NCI-H2196 (cell line): ENCODE results near the gene SPATA20.
A peak's percentile ranks its signal among the peaks of the same experiment; 100 is the strongest.

ENCODE experiments used
- DNase-seq: peaks from one replicate; lab custom pipeline; 2025; ENCODE audit not compliant: unreplicated experiment; lab: John Stamatoyannopoulos, UW

SPATA20 gene

DNA sequence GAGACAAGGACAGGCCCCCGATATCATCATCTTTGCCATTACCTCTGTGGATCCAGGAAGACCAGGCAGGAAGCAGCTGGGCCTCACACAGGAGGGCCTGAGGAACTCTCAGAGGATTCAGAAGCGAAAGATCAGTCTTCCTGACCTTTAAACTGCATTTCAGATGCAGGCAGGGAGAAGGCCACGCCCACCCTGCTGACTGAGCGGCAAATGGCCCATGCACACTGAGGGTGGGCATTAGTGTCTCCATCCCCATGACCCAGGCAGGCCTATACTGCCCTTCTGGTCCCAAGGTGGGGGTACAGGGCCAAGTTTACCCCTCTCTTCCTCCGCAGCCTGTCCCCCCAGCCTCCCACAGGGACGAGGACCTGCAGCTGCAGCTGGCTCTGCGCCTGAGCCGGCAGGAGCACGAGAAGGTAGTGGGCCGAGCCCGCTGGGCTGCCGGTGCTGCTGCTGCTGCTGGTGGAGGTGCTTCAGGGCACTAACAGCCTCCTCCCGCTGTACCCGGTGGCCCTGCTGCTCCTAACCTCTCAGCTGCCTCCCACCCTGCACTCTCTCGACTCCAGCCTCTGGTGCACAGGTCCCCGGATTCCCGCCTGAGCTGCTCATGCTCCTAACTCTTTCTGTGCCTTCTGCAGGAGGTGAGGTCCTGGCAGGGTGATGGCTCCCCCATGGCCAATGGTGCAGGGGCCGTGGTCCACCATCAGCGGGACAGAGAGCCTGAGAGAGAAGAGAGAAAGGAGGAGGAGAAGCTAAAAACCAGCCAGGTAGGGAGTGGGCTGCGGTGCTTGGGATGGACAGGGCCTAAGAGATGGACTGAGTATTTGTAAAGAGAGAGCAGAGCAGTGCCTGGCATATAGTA is 8.2 kb upstream of the SPATA20 start:
- no peak for DNase-seq

DNA sequence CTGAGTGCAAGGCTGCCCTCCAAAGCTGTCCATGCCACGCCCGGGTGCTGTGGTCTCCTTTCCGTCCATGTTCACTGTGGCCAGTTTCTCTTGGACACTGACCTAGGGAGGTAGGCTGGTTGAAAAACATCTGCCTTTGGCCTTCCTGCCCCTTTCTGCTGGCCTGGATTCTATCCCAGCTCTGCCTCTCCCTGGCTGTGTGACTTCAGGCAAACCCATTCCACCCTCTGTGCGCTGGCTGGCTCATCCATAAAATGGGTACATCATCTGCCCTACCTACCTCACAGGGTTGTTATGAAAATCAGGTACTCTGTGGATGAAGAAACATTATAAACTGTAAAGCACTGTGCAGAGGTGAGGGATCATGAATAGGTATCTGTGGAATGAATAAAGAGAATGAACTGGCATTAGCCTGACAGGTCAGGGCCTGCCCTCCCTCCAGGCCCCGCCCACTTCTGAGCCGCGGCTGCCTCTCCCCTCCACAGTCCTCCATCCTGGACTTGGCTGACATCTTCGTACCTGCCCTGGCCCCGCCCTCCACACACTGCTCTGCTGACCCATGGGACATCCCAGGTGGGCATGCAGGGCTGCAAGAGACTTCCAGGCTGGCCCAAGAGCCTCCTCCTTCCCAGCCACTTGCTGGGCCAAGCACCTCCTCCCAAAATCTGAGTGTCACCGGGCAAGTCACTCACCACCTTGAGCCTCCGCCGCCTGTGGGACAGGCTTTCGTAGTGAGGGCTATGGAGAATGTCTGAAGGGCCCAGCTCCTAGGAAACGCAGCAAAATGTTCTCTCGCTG is 7.0 kb upstream of the SPATA20 start:
- peak; percentile 52 for DNase-seq

DNA sequence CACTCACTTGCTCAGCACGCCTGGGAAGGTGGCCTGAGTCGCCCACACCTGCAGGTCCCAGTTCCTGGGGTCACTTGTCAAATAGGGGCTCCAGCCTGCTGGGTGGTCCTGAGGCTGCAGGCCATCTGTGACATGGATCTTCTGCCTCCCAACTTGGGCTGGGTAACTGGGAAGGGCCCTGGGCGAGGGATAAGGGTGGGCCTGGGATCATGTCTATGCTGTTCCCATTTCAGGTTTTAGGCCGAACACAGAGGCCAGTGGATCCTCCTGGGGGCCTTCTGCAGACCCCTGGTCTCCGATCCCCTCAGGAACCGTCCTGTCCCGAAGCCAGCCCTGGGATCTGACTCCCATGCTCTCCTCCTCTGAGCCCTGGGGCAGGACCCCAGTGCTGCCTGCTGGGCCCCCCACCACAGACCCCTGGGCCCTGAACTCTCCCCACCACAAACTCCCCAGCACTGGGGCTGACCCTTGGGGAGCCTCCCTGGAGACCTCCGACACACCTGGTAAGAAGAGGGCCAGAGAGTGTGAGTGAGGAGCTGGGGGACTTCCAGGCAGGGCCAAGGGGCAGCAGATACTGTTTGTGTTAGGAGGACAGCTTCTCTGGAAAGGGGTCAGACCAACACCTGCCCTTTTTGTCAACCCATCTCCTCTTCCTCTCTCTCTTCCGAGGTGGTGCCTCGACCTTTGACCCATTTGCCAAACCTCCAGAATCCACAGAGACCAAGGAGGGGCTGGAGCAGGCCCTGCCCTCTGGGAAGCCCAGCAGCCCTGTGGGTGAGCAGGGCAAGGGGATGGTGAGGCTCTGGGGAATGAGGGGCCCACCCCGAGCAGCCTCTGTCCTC is 6.2 kb upstream of the SPATA20 start:
- no peak for DNase-seq

DNA sequence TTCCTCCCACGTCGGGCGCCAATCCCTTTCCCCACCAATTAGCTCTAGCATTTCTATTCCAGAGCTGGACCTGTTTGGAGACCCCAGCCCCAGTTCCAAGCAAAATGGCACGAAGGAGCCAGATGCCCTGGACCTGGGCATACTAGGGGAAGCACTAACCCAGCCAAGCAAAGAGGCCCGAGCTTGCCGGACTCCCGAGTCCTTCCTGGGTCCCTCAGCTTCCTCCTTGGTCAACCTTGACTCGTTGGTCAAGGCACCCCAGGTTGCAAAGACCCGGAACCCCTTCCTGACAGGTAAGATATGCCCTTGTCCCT is 5.6 kb upstream of the SPATA20 start:
- no peak for DNase-seq

DNA sequence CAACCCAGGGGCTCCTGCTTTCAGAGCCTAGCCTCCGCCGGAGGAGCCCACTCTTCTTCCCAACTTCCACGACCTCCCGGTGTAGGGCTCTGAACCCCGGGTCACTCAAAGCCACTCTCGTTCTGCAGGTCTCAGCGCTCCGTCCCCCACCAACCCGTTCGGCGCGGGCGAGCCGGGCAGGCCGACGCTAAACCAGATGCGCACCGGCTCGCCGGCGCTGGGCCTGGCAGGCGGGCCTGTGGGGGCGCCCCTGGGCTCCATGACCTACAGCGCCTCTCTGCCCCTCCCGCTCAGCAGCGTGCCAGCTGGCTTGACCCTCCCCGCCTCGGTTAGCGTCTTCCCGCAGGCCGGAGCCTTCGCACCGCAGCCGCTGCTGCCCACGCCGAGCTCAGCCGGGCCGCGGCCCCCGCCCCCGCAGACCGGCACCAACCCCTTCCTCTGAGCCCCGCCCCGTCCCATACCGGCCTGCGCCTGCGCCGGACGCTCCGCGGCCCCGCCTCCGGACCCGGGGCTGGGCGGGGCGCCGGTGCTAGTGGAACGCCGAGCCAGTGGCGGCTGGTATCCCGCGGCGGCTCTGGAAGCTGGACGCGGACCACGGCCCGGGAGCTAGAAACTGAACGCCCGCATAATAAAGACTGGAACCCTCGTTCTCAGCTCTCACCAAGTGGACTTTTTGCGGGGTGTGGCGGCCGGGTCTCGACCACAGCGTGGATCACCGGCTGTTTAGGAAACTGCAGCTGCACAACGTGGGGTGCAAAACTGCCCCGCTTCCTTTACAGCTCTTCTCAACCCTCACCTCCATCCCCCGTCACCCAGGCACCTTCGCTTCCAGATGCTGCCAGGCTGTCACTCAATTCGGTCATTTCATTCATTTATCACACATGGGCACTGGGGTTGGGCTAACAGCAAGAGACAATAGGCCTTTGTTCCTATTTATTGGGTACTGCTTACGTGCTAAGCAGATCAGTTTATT is 5.0 kb upstream of the SPATA20 start:
- peak; percentile 89 for DNase-seq

DNA sequence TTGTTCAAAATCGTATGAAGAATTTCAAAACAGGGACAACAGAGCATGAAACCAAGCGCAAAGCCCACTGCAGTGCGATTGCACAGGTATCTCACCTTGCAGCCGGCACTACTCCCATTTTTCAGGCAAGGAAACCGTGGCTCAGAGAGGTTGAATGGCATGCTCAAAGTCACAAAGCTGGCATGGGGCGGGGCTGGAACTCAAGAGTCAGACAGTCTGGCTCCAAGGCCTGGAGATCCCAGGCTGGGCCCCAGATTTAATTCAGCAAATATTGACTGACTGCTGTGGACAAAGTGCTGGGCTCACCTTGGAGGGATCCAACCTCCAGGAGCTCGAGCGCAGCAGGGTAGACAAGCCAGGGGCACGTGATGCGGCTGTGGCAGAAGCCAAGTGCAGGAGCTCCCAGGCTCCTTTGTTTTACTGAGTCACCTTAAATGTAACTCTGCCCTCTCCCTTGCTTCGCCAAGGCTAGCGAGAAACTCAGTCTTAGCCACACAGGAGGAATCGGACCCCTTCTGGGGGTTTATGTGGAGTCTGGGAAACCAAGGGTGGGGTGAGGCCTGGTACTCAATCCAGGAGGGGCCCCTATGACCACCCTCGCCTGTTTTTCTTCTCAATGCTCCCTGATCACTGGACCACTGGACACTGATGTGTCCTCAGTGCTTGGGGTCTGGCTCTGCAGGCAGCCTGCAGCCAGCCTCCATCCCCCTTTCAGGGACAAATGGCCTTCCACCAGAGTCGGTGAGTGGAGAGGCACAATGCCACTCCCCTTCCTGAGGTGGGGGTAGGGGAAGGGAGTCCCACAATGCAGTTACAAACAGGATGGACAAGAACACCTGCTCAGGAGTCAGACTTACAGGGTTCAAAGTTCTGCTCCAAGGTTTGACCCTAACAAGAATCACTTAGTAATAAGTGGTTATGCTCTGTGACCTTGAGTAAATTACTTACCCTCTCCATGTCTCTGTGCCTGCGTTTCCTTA is 3.9 kb upstream of the SPATA20 start:
- peak; percentile 72 for DNase-seq

DNA sequence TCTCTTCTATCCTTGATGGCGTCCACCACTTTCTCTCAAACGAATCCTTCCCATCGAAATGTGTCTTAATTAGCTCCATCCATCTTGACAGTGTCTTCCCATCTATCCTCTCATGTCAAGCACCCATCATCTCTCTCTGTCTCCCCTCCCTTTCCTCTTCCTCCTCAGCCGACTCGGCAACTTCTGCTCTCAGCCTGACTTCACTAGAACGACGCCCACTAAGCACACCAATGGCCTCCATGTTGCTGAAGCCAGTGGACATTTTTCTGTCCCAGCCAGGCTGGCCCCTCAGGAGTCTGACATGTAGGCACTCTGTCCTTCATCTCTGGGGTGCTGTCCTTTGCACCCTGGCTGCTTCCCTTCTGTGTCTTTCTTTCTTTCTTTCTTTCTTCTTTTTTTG is 2.5 kb upstream of the SPATA20 start:
- no peak for DNase-seq

DNA sequence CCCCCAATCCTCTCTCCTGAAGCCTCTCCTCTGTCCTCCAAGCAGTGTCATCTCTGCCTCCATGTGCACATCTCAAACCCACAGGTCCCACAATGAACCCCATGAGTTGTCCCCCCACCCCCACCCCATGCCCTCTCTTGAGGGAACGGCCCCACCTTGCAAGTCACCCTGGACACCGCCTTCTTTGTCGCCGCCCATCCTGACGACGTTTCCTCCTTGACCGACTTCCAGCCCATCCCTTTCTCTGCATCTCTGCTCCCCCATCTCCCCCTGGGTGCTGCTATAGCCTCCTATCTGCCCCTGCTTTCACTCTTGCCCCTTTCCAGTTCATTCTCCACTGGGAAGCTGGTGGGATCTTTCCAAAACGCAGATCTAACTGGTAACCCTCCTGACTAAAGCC is 1.7 kb upstream of the SPATA20 start:
- DNase-seq: no peak

DNA sequence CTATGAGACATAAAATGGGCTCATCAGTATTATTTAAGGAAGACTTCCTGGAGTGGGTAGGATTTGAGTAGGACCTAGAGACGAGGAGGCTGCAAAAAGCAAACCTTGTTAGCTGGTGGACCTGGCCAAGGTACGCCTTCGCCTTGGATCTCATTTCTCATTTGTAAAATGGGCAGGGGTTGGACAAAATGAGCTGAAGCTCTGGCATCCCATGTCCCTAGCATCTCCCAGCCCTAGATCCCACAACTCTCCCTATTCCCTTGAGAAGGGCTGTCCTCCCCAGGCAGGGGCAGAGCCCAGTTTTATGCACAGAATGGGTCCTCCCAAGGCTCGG is 306 bp upstream of the SPATA20 start:
- no peak for DNase-seq

DNA sequence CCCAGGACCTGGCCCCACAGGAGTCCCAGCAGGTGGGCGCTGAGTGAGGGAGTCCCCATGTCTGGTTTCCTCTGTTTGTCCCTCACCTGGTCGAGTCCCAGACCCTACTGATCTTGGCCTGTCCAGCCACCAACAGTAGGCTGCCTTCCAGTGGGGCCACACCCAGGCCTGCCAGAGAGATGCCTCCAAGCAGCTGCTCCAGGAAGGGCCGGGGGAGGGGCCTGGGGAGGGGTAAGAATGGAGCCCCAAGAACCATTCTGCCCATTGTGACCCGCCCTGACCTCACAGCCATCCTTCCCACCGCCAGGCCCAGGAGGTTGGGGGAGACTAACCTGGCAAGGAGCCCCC is 736 bp downstream of the SPATA20 start:
- no peak for DNase-seq

DNA sequence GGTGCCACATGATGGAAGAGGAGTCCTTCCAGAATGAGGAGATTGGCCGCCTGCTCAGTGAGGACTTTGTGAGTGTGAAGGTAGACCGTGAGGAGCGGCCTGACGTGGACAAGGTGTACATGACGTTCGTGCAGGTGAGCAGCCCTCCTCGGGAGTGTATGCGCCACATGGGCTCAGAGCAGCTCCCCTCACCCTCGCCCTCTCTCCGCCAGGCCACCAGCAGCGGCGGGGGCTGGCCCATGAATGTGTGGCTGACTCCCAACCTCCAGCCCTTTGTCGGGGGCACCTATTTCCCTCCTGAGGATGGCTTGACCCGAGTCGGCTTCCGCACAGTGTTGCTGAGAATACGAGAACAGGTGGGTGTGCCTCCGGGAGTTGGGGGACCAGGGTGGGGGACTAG is 1.9 kb downstream of the SPATA20 start:
- DNase-seq: no peak

DNA sequence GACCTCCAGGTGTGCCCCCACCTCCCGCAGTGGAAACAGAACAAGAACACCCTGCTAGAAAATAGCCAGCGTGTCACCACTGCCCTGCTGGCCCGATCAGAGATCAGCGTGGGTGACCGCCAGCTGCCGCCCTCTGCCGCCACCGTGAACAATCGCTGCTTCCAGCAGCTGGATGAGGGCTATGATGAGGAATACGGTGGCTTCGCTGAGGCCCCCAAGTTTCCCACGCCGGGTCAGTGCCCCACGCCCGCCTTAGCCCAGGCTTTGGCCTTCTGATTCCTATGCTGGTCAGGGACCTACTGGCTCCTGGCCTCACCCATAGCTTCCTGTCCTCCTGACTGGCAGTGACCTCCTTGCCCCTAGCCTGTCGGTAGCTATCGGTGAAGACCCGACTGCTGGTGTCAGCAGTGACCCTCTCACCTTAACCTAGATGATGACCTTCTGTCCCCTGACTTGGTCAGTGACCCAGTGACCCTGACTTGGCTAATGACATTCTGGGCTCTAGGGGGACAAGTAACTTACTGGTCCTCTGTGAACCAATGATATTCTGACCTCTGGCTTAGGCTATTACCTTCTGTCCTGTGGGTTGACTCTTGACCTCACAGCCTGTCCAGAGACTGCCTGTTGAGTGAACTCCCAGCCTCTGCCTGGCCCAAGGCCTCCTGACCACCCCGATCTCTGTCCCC is 2.4 kb downstream of the SPATA20 start:
- no peak for DNase-seq

DNA sequence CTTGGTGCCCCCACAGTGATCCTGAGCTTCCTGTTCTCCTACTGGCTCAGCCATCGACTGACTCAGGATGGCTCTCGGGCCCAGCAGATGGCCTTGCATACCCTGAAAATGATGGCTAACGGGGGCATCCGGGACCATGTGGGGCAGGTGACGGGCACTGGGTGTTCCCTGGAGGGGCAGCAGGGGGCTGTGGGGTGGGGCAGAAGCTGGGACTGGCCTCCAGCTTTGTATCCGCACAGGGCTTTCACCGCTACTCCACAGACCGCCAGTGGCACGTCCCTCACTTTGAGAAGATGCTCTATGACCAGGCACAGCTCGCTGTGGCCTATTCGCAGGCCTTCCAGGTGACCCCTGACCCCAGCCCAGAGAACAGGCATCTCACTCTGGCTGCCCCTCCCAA is 3.0 kb downstream of the SPATA20 start:
- DNase-seq: no peak

DNA sequence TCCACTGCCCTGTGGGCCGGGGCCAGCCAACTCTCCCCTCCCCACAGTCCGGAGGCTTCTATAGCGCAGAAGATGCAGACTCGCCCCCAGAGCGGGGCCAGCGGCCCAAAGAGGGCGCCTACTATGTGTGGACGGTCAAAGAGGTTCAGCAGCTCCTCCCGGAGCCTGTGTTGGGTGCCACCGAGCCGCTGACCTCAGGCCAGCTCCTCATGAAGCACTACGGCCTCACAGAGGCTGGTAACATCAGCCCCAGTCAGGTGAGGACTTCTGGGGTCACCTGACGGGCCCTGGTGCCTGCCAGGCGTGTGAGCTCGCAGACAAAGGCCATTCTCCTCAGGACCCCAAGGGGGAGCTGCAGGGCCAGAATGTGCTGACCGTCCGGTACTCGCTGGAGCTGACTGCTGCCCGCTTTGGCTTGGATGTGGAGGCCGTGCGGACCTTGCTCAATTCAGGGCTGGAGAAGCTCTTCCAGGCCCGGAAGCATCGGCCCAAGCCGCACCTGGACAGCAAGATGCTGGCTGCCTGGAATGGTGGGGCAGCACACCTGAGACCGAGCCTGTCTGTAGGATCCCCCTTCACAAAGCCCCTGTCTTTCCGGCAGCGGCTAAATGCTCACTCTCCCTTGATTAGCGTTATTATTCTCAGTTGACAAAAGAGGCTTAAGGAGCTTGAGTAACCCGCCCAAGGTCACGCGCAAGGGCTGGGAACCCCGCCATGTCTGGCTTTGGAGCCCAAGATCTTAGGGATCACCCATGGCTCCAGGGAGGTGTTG is 3.9 kb downstream of the SPATA20 start:
- DNase-seq: peak; percentile 84

DNA sequence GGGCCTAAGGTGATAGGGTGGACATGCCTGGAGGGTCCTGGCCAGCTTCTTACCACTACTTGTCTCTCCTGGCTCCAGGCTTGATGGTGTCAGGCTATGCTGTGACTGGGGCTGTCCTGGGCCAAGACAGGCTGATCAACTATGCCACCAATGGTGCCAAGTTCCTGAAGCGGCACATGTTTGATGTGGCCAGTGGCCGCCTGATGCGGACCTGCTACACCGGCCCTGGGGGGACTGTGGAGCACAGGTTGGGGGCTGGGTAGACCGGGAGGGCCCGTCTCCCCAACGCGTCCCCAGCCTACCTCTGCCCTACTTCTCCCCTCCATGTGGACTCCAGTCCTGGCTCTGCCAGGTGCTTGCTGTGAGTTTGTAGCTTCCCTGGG is 4.5 kb downstream of the SPATA20 start:
- no peak for DNase-seq

DNA sequence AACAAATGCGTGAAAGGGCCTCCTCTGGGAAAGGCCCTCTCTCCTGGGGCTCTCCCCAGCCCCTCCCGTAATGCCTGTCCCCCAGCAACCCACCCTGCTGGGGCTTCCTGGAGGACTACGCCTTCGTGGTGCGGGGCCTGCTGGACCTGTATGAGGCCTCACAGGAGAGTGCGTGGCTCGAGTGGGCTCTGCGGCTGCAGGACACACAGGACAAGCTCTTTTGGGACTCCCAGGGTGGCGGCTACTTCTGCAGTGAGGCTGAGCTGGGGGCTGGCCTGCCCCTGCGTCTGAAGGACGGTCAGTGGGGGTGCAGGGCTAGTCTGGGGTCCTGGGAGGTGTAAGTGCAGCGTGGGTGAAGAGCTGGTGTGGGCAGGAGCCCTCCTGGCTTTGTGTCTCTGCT is 4.9 kb downstream of the SPATA20 start:
- no peak for DNase-seq

DNA sequence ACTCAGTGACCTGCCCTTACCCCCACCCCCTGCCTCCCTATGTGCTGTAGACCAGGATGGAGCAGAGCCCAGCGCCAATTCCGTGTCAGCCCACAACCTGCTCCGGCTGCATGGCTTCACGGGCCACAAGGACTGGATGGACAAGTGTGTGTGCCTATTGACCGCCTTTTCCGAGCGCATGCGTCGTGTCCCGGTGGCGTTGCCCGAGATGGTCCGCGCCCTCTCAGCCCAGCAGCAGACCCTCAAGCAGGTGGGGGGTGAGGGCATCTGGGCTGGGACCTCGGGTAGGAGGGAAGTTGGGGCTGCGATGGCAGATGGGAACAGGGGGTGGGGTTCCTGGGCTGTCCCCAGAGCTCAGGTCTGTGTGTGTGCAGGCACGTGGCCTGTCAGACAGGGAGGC is 7.2 kb downstream of the SPATA20 start:
- no peak for DNase-seq

DNA sequence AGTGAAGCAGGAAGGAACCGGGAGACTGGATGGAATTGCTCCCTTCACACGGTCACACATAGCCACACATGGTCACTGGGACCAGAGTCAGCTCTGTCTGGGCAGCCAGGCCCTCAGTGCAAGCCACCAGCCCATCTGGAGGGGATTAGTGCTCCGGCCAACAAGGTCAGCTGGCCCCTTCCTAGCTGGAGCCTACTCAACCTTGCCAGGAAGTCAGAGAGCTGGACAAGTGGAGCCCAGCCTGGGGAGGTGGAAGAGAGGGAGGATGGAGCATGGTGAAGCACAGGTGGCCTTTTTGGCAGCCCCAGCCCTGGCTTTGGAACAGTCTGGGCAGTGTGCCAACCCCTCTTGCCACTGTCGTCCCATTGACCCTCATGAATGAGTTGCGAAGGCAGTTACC is 9.8 kb downstream of the SPATA20 start:
- DNase-seq: peak; percentile 92
